Pons (tissue), 1 donor: ENCODE results near the gene CITED2.

ENCODE experiments used
- DNase-seq: peaks from one replicate; pipeline ENCODE4 v3.0.0-alpha.2; 2016; ENCODE audit warnings: low spot score

Gene CITED2

GRCh38 chr6:139330306-139330705 is 44.1 kb downstream of the CITED2 start:
- DNase-seq = no peak

- no peak for DNase-seq
These were observed 45.2 kb downstream of the CITED2 start for GRCh38 chr6:139329224-139329623.

GRCh38 chr6:139327038-139327437 is 47.4 kb downstream of the CITED2 start:
- no peak for DNase-seq

- DNase-seq = no peak
These were observed 48.8 kb downstream of the CITED2 start for GRCh38 chr6:139325686-139326085.

- DNase-seq = no peak
These were observed 49.3 kb downstream of the CITED2 start for GRCh38 chr6:139325125-139325524.

- no peak for DNase-seq
These were observed 50.2 kb downstream of the CITED2 start for GRCh38 chr6:139324301-139324555.

- peak; percentile 49 for DNase-seq
These were observed 50.7 kb downstream of the CITED2 start for GRCh38 chr6:139323511-139324300.
